HG03097 (cell line): ENCODE results near the gene FUCA1.
"Not testable (repeated sequence)": the region's sequence is repeated elsewhere in the genome, so short reads cannot be mapped to it uniquely, and the experiment has no call there.

Source experiments
- ATAC-seq: cut with Tn5 transposase; IDR thresholded peaks from one replicate; pipeline ENCODE4 v1.9.1; 2021; ENCODE audit not compliant: unreplicated experiment, low FRiP score

FUCA1 gene

DNA sequence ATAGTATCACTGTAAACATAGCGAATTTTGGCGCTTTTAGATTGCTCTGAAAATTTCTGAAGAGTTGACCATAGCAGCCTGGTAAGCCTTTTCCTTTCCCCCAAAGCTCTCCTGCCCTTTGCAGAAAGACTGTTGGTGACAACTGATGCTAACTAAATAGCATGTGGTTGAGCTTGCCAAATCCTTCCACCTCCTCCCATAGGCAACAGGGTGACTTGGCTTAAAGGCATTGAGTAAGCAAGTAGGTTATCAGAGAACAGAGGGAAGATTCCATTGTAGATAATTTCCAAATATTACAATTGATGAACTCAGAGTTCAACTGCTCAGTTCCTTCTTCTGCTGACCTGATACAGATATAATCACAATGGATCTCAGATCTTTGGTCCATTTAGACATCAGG, 22.9 kb downstream of the FUCA1 start:
- ATAC-seq = no peak

DNA sequence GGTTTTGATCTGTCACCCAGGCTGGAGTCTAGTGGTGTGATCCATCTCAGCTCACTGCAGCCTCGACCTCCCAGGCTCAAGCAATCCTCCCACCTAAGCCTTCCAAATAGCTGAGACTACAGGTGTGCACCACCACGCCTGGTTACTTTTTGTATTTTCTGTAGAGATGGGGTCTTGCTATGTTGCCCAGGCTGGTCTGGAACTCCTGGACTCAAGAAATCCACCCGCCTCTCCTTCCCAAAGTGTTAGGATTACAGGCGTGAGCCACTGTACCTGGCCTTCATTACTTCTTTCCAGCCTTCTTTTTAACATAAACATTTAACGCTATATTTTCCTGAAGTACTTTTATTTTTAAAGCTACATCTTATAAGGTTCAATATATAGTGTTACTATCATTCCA, 24.4 kb downstream of the FUCA1 start:
- ATAC-seq = no peak

DNA sequence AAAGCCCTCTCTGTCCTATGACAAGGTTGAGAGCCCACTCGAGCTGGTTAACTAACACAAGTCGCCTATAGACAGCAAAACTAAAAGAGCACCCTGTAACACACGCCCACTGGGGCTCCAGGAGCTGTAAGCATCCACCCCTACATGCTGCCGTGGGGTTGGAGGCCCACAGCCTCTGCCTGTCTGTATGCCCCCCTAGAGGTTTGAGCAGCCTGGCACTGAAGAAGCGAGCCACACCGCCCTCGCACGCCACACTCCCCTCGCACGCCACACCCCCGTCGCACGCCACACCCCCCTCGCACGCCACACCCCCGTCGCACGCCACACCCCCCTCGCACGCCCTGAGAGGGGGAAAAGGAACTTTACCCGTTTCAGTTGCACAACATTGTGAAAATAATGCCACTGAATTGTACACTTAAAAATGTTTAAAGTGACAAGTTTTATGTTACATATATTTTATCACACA, 29.7 kb downstream of the FUCA1 start:
- ATAC-seq = no peak

DNA sequence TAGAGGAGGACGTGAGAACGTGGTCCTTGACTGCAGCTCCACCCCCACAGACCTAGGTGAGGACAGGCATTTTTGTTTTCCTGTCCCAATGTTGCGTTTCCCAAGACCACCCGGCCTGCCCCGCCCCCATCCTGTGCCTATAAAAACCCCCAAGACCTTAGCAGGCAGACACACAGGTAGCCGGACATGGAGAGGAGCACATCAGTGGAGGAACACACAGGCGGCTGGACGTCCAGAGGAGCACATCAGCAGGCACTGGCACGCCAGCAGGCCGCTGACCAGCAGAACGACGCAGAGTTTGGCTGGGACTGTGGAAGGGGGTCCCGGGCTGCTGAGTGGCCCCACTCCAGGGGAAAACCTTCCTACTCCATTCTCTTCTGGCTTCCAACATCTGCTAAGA, 30.2 kb downstream of the FUCA1 start:
- no peak for ATAC-seq

DNA sequence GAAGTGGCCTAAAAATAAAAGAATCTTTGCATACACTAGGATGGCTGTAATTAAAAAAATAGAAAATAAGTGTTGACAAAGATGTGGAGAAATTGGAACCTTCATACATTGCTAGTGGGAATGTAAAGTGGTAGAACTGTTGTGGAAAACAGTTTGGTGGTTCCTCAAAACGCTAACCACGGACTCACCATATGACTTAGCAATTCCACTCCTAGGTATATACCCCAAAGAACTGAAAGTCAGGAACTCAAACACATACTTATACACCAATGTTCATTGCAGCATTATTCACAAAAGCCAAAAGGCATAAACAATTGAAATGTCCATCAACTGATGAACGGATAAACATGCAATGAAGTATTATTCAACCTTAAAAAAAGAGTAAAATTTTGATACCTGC, 32.1 kb downstream of the FUCA1 start:
- no peak for ATAC-seq

DNA sequence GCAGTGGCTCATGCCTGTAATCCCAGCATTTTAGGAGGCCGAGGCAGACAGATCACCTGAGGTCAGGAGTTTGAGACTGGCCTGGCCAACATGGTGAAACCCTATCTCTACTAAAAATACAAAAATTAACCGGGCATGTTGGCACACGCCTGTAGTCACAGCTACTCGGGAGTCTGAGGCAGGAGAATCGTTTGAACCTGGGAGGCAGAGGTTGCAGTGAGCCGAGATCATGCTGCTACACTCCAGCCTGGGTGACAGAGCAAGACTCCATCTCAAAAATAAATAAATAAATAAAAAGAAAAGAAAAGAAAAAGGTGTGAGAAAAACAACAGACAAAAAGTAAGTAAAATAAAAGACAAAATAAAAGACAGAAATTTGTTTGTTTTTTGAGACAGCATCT, 33.9 kb downstream of the FUCA1 start:
- ATAC-seq = not testable (repeated sequence)

DNA sequence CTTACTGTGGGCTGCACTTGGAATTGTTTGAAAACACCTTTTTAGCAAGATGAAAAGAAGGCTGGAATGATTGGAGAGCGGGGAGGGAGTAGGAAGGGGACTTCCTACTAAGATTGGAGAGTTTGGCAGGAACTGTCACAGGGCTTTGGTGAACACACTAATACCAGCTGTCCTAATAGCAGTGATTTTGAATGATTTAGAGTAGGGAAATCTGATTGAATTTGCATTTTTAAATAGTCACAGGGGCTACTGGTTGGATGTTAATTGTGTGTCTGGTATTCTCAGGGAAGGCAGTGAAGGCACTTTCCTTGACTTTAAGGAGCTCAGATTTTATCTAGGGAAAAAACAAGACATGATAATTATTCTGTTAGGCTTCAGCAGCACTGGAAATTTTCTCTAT, 40.4 kb downstream of the FUCA1 start:
- ATAC-seq = no peak

DNA sequence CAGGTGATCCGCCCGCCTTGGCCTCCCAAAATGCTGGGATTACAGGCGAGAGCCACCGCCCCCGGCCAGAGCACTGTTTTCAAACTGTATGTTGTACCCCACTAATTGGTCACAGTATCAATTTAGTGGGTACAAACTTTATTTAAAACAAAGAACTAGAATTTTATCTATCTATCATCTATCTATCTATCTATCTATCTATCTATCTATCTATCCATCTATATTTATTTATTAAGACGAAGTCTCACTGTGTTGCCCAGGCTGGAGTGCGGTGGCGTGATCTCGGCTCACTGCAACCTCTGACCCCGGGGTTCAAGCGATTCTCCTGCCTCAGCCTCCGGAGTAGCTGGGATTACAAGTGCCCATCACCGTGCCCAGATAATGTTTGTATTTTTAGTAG, 41.5 kb downstream of the FUCA1 start:
- ATAC-seq = not testable (repeated sequence)

DNA sequence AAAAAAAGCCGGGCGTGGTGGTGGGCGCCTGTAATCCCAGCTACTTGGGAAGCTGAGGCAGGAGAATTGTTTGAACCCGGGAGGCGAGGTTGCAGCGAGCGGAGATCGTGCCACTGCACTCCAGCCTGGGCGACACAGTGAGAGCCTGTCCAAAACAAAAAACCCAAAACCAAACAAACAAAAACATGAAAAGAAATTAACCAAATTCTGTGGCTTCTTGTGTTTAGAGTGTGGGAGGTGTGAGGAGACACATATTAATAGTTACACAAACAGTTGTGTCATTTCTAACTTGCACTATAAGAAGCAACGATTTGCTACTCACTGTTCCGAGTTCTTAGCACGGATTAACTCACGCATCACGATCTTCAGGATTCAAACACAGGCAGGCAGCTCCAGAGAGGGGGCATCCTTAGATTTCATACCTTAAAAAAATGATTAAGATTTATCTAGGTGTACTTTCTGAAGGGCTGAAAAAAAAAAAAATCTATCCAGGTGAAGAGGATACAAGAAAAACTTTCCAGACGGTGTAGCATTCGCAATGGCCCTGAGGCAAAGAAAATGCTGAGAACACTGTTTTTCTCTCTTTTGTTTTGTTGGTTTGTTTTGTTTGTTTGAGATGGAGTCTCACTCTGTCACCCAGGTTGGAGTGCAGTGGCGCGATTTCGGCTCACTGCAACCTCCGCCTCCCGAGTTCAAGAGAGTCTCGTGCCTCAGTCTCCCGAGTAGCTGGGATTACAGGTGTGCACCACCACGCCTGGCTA, 42.1 kb downstream of the FUCA1 start:
- no peak for ATAC-seq

DNA sequence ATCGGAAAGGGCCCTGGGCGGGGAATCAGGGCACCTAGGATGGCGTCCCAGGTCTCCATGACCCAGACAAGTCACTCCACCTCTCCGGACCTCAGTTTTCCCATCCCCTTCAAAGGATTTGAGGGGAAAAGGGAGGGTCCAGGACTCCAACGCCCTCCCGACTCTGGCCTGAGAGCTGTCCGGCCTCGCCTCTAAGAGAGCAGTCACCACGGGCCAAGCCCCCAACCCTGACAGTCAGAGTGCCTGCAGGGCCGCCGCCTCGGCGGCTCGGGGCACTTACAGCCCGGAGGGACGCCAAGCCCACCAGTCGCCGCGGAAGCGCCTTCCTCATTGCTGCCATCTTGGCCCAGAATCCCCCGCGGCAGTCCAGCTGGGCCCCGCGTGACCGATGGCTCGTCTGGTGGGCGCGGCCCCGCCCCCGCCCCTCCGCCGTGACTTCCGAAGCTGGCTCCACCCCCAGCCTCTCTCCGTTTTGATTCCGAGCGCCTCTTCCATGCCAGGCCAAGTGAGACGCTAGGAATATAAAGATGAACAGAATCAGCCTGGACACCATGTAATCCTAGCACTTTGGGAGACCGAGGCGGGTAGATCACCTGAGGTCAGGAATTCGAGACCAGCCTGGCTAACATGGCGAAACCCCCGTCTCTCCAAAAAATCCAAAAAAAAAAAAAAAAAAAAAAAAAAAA, 42.9 kb downstream of the FUCA1 start, which contains the start of gene HMGCL:
HMGCL (minus strand) TSS at position 354 of the 686 bp plus-strand sequence; CDS start at position 340, 14 bp downstream.
- ATAC-seq = no peak

DNA sequence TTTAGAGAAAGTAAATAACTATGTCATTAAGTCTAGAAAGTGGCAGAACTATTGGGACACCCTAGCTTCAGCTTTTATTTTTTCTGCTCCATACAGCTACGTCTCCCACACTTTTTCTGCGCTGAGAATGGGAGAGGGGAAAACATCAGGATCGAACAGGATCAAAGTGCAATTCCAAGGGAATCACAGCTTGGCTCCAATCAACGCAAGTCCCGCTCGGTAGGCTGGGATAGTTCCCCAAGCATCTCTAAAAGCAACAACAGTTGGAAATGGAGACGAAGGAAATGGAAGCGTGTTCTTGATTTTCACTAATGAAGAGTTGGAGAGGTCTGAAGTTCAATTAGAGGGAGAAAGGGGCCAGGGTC, 43.4 kb downstream of the FUCA1 start:
- ATAC-seq = no peak

DNA sequence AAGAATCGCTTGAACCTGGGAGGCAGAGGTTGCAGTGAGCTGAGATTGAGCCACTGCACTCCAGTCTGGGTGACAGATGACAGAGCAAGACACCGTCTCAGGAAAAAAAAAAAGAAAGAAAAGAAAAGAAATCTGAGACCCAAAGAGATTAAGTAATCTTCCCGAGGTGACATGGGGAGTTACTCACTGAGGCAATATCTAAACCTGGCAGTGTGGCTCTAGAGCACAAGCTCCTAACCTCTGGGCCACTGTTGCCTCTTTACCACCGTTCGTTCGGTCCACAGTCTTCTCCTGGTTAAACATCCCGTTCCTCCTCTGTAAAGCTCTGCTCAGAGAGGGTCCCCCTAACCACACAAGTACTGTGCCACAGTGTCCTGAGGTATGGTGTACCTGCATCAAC, 44.3 kb downstream of the FUCA1 start:
- no peak for ATAC-seq

DNA sequence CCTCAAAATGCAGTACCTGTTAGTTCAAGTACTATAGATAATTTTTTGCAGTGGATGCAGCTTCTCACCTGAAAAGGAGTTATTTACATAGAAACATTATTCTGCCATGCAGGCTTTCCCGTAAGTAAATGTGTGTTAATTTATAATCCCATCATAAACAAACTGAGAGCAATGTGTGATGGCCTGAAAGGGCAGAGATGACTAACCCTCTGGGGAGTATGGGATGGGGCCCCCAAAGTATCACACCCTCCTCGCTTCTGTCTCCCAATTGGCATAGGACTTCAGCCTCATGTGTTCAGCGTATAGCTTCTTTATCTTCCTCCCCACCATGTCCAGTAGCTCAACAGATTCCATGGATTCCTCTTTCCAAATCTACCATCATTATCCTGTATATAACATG, 50.5 kb downstream of the FUCA1 start:
- ATAC-seq = no peak

DNA sequence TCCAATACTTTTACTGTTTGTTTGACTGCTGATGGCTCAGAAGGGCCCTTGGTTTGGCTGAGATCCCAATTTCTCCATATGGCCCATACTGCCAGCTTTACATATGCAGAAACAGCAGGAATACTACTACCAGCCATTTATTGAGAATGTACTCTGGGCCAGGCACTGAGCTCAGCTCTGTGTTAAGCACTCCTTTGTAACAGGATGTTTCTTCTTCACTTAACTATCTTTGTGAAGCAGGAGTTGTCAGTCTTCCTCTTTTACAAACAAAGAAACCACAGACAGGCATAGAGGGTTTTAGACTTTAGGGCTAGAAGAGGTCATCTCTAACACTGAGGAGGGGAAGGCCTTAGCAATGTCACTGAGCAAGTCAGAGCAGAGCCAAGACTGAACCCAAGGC, 51.2 kb downstream of the FUCA1 start:
- no peak for ATAC-seq

DNA sequence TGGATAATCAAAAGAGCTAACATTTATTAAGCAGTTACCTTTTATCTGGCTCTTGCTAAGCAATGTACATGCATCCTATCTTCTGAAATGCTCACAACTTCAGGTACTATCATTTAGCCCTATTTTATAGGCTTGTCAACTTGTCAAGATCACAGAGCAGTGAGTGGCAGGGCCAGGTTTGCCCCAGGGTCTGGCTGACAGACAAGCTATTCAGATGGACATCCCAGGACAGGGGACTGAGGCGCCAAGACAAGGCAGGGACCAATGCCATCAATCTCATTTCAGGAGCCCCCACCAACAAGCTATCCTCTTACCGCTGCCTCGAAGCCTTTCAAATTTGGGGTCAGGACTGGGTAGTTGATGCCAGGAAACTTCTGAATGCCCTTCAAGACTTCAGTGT, 51.7 kb downstream of the FUCA1 start:
- no peak for ATAC-seq

DNA sequence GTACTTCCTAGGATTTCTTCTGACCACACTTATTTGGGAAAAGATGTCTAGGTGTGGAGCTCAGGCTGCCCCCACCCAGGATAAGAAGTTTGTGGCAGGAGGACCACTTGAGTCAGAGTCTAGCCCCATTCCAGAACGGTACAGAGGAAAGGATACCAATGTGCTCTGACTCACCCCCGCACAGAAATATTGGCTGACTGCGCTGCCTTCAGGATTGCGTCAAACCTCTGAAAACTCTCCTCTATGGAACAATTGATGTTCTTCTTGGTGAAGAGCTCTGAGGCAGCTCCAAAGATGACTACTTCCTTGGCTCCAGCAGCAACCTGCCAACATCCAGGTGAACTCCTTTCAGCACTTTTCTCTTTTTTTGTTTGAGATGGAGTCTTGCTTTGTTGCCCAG, 54.1 kb downstream of the FUCA1 start:
- ATAC-seq = no peak

DNA sequence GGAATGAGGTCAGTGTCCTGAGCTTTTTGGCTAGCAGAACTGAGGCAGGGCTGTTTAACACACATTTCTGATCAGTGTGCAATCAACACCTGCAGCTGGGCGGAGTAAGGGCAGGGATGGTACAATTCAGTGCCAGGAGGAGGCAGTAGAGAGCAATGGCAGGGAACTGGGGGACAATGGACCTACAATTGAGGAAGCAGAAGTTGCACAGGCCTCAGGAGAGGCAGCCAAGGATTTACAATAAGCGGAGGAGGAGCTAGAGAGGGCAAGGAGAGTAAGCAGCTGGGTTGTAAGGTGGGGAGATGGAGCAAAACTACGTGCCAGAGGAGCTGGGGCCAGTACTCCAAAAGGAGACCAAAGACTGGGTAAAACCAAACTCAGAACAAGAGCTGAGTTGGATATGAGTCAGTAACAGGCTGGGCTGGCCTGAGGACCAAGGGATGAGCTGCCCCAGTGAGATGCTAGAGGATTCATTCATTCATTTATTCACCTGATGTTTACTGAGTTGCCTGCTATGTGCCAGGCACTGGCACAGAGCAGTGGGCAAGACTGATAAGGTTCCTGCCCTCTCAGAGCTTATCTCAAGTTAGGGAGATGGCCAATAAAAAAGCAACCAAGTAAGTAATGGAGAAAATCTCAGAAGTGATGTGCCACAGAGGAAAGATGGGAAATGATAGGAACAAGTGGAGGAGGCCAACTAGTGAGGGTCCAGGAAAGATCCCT, 57.1 kb downstream of the FUCA1 start:
- no peak for ATAC-seq

DNA sequence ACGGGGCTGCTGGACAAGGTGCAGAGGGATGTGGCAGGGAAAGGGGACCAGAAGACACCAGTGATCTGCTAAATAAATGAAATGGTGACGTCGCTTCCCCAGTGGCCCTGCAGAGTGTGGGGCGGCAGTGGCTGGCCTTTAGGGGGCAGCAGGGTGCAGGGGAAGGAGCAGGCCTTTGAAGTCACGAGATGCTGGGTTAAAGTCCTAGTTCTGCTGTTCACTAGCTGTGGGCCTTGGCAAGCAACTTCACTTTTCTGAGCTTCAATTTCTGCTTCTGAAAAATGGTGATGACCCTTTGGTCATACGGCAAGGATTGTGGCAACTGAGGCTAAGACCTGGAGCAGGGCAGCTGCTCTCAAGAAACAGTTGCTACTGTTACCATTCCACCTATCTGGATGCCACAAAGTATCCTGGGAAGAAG, 58.3 kb downstream of the FUCA1 start:
- ATAC-seq = no peak

DNA sequence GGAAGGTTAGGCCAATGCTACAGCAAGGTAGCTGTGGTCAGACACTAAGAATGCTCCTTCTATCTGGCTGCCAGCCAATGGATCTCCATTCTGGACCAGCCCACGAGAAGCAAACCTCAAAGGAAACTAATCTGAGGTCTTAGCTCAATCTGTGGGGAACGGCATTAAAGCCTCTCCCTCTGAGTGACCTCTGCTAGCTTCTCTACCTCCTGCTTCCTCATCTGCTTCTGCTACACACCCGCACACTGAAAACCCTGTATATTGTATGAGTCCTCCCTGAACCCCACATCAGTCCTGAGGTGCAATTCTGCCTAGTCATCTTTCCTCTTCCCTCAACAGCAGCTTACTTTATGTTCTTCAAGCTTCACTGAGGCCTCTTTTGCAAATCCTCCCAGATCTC, 60.6 kb downstream of the FUCA1 start:
- ATAC-seq = no peak

DNA sequence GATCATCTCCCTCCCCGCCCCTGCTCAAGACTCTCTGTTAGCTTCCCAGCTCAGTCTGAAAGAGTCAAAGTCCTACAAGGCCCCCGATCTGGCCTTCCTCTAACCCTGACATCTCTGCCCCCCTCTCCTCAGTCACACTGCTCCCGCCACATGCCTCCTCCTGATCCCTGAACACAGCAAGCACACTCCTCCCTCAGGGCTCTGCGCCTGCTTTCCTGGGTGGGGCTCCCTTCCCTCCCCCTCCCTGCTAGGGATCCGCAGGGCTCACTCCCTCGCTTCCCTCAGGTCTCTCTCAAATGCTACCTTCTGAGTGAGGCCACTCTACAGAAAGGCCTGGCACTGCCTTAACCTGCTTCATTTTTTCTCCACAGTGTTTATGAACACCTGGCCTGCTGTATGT, 61.8 kb downstream of the FUCA1 start:
- ATAC-seq = no peak

DNA sequence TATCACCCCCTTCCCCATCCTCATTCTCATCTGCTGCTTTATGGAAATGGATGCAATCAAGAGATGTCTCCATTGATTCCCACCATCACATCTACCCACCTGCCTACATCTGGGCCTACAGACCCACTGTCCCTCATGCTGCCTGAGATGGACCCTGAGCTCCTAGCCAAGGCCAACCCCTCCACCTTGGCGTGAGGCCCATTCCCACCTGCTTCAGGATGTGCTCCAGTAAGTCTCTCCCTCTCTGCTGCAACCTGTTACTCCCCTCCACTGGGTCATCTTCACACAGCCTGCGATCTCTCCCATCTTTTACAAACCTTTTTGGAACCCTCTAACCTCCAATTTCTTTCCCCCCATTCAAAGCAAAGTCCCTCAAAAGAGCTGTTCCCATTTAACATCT, 63.1 kb downstream of the FUCA1 start:
- no peak for ATAC-seq
